NCI-H1436 (cell line): ENCODE data around the gene PRRT2.
"Not testable (repeated sequence)": the region's sequence is repeated elsewhere in the genome, so short reads cannot be mapped to it uniquely, and the experiment has no call there.

Experiments used
- DNase-seq: peaks from one replicate; lab custom pipeline; 2025; lab: John Stamatoyannopoulos, UW

Gene PRRT2

GRCh38 chr16:29811896-29812665, at the start of gene PRRT2:
Gene PRRT2 (plus strand): TSS chr16:29812193. CDS start chr16:29813055, 862 bp downstream.
- DNase-seq = peak; percentile 68

GRCh38 chr16:29763326-29763725, 48.7 kb upstream of the PRRT2 start:
- DNase-seq = no peak

GRCh38 chr16:29765167-29766032, 46.6 kb upstream of the PRRT2 start:
- no peak for DNase-seq

- no peak for DNase-seq
Observed at GRCh38 chr16:29766571-29766970, 45.4 kb upstream of the PRRT2 start.

GRCh38 chr16:29767062-29767461, 44.9 kb upstream of the PRRT2 start:
- no peak for DNase-seq

GRCh38 chr16:29769507-29769906, 42.5 kb upstream of the PRRT2 start:
- DNase-seq = no peak

- DNase-seq = no peak
Observed at GRCh38 chr16:29770250-29770929, 41.6 kb upstream of the PRRT2 start.

- DNase-seq = not testable (repeated sequence)
Observed at GRCh38 chr16:29772330-29772729, 39.7 kb upstream of the PRRT2 start.

- no peak for DNase-seq
Observed at GRCh38 chr16:29774730-29775129, 37.3 kb upstream of the PRRT2 start.

GRCh38 chr16:29775742-29776408, 36.1 kb upstream of the PRRT2 start:
- no peak for DNase-seq

- no peak for DNase-seq
Observed at GRCh38 chr16:29777576-29778350, 34.2 kb upstream of the PRRT2 start, which contains the start of gene ZG16. Gene ZG16 (plus strand): TSS chr16:29778256. CDS start chr16:29779267, 1,011 bp downstream.

- no peak for DNase-seq
Observed at GRCh38 chr16:29779474-29779873, 32.5 kb upstream of the PRRT2 start.

GRCh38 chr16:29783094-29783953, 28.7 kb upstream of the PRRT2 start:
- not testable (repeated sequence) for DNase-seq

GRCh38 chr16:29784157-29784556, 27.8 kb upstream of the PRRT2 start:
- no peak for DNase-seq

GRCh38 chr16:29784901-29785500, 27.0 kb upstream of the PRRT2 start:
- DNase-seq = no peak

- DNase-seq = not testable (repeated sequence)
Observed at GRCh38 chr16:29787155-29787554, 24.8 kb upstream of the PRRT2 start.

- no peak for DNase-seq
Observed at GRCh38 chr16:29789775-29790182, 22.2 kb upstream of the PRRT2 start.

GRCh38 chr16:29790183-29790948, 21.6 kb upstream of the PRRT2 start, which contains the start of gene KIF22:
Gene KIF22 (plus strand): TSS chr16:29790751. CDS start chr16:29790760, 9 bp downstream.
- peak; percentile 99 for DNase-seq
